GM12874 (cell line): ENCODE measurements around the gene FGF8.

Experiments used
- TF ChIP-seq, protein P1 (sequence below): IDR thresholded peaks from 2 replicates; pipeline ENCODE4 v1.5.1; 2011; ENCODE audit warnings: low read depth, mild to moderate bottlenecking, control low read depth, low read length, moderate library complexity; ENCODE audit not compliant: insufficient read depth

Gene FGF8

DNA sequence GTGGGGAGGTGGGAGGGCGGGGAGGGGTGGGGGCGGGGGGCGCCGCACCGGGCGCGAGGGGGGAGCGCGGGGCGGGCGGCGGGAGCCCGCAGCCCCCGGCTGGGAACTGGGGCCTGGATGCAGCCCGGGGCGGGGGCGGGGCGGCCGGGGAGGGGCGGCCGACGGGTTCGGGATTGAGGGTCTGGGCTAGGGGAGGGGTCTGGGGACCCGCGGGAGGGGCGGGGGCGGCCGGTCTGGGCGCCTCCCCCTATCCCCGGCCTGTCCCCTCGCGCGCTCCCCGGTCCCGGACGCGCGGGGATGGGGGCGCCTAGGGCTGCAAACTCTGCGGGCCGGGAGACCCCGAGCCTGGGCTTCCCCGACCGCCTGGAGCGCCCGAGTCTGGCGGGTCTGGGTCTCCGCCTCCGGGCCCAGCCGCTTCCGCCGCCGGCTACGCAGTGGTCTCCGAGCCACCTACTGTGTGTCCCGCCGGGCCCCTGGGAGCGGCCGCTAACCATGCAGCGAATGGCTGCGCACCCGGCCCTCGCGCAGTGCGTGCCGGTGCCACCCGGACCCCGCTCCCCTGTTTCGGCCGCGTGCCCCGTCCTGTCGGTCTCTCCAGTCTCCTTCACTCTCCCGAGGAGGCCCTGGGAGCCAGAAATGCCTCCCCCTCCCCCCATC is 375 bp upstream of the FGF8 start:
- TF ChIP-seq, protein P1, sequence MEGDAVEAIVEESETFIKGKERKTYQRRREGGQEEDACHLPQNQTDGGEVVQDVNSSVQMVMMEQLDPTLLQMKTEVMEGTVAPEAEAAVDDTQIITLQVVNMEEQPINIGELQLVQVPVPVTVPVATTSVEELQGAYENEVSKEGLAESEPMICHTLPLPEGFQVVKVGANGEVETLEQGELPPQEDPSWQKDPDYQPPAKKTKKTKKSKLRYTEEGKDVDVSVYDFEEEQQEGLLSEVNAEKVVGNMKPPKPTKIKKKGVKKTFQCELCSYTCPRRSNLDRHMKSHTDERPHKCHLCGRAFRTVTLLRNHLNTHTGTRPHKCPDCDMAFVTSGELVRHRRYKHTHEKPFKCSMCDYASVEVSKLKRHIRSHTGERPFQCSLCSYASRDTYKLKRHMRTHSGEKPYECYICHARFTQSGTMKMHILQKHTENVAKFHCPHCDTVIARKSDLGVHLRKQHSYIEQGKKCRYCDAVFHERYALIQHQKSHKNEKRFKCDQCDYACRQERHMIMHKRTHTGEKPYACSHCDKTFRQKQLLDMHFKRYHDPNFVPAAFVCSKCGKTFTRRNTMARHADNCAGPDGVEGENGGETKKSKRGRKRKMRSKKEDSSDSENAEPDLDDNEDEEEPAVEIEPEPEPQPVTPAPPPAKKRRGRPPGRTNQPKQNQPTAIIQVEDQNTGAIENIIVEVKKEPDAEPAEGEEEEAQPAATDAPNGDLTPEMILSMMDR, result no peak

DNA sequence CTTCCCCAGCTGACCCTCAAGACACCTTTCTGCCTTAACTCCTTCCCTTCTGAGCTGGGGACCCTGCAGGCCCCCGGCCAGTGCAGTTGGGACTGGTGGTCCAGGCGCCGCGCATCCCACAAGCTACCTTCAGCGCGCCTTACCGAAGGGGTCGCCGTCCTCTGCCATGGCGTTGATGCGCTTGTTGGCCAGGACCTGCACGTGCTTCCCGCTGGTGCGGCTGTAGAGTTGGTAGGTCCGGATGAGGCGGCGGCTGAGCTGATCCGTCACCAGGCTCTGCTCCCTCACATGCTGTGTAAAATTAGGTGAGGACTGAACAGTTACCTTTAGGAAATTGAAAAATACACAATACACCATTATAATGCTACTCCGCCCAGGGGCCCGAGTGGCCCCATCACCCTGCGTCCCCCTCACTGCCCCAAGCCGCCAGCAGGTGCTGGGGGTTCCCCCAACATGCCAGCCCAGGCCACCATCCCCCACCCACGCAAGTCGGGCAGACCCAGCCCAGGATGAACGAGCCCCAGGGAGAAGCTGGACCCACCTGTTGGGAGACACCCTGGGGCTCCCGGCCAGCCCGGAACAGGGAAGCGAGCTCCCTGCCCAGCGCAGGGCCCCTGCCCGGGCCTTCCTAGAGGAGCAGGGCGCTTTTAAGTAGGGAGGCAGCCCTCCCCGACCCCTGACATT is 1.2 kb downstream of the FGF8 start:
- TF ChIP-seq, protein P1, result no peak

DNA sequence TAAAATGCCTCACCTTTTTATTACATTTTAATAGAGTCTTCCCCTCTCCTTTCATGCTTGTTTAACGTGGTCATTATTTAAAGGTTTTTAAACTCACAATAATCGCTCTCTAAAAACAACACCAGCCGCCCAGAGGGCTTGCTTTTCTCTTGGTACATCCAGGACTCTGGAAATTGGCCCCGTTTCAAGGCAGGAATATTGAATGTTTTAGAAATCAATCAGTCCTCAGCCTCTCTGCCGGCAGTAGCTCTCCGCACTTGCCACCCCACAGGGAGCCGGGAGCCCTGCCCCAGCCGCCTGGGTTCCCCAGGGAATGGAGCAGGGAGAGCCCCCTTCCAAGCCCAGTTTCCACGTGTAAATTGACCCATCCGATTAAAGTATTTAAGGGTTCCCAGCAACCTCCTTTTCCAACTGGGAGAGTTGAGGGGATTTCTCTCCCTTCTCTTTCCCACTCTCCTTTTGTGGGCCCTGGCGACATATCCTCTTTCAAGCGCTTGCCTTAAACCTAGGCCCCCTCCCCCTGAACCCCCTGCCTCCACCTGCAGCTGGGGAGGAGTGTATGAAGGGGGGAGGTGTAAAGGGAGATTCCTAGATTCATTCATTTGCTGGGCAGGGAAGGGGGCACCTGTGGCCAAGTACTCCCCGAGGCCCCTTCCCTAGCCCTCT is 1.9 kb downstream of the FGF8 start:
- TF ChIP-seq, protein P1, result no peak

DNA sequence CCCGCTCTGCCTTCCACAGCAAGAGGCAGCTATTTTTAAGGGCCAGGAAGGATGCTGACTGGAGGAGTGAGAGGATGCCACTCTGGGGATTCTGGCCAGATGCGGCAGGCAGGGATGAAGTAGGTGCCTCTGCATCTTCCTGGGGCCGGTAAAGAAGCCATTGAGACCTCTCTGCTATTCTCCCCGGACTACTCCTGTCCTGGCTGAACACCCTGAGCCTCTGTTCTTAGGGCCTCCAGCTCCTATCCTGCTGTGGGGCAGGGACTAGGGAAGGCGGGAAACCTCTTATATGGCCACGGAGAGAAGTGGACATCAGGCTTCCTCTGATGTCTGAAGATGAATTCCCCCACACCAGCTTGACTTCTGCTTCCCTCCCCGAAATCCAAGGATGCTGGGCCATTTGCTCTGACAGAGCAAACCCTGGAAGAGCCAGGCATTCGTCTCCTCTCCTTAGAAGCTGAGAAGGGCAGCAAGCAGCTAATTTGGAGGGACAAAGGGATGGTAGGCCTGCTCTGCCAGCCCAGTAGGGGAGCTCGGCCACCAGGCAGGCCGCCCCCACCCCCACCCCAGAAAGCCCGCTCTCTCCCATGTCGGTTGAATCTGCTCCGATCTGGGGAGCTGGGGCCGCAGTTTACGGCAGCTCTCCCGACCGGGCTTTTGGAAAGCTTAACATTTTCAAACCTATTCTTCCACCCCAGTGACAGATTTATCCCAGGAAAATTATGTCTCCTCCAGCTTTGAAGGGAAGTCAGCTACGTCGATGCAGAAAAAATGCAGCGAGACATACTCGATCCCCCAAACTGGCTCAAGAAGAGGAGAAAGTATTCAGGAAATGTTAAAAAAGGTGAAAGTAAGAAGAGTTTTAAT is 2.8 kb downstream of the FGF8 start:
- TF ChIP-seq, protein P1, result no peak

DNA sequence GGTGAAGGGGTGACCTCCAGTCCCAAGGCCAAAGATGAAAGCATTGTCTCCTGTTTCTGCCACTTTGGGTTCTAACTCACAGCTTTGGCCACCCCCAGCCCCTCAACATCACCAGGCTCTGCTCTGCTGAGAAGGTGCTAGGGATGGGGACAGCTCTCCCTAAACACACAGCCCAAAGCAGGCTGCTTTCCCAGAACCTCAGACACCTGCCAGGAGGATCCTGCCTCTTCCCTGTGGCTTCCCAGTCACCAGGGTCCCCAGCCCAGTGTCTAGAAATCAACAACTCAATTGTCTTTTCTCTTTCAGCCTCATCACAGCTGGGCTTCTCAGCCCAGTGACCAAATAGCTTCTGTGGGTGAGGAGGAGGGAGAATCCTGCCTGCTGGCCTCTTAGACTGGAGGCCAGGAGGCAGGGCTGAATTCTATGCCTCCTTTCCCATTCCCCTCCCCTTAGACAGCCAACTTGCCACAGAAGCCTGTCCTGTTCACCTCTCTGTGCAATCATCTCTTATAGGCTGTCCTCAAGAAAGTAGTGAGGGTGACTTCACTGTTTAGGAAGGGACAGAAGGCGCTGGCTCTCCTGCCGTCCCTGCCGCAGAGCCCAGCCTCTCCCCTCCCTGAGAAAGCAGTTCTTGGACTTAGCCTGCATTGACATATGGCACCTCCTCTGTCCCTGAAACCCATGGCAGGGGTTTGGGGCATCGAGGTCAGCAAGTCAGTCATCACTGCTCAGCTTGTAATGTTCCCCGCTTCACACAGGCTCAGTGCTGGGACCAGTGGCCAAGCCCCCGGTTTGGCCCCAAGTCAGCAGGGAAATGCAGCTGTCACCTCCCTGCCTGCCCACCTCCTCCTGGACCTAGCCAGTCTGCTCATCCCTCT is 3.7 kb downstream of the FGF8 start:
- TF ChIP-seq, protein P1, result no peak

DNA sequence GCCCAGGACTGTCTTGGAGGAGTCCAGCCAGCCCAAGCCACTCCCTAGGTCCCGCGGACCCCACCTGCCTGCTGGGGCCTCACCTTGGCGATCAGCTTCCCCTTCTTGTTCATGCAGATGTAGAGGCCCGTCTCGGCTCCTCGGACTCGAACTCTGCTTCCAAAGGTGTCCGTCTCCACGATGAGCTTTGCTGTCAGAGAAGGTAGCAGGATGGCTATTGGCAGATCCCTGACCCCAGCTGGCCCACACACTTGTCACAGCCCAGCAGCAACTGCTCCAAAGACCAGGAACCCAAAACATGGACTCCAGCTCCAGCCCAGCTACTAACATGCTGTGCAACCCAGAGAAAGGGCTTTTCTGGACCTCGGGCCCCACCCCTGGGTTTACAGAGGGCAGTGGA is 4.5 kb downstream of the FGF8 start:
- TF ChIP-seq, protein P1, result no peak
